OCI-LY7 (cell line): ENCODE data around the gene GDPD4.

Experiments used
- CTCF ChIP-seq: fragments of 200-600 bp; sonication (generic); conservative IDR thresholded peaks from 2 replicates; pipeline ENCODE4 v1.5.1; 2014; ENCODE audit warnings: mild to moderate bottlenecking, antibody characterized with exemption, low read length, moderate library complexity, mixed read lengths
- EZH2phosphoT487 ChIP-seq: fragments of 200-600 bp; sonication (generic); IDR thresholded peaks from 2 replicates; pipeline ENCODE4 v1.6.1; 2018; ENCODE audit warnings: low read depth, borderline replicate concordance, mild to moderate bottlenecking, mixed run types, antibody characterized with exemption, low read length, moderate library complexity, mixed read lengths

- TF ChIP-seq CTCF = no peak
- no peak for TF ChIP-seq EZH2phosphoT487
Observed at GRCh38 chr11:77193167-77193566, 108.3 kb downstream of the GDPD4 start.
